Measurements from ENCODE around the gene PRPF6.

DNA sequence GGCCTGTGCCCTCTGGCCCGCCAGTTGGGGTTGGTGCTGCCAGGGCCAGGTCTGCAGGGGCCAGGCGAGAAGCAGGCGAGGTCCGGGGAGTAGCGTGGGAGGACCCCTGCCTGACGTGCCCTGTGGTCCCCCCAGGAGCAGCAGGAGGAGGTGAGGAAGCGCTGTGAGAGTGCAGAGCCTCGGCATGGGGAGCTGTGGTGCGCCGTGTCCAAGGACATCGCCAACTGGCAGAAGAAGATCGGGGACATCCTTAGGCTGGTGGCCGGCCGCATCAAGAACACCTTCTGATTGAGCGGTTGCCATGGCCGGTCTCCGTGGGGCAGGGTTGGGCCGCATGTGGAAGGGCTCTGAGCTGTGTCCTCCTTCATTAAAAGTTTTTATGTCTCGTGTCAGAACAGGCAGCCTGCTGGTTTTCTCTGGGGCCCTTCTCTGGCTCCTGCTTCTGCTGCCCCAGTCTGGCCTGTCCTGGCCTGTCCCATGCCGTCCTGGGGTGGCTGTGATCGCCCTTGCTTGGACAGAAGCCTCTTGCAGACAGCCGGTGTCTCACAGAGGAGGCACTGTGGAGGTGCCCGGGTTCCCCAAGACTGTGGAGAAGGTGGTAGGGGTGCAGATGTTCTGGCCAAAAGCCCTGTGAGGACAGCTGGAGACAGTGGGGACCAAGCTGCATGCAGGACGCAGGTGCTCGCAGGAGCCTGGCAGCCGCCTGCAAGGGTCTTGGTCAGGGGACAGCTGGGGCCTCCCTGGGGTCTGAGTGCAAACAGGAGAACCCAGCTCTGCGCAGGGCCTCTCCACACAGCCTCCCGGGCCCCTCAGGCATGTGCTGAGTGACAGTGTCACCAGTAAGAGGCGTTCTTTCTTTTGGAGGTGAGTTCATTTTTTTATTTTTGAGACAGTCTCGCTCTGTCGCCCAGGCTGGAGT, 52.0 kb downstream of the PRPF6 start:
- TF ChIP-seq CTCF (IDR thresholded peaks at IDR 0.05), result no peak
- TF ChIP-seq POLR2A (IDR thresholded peaks at IDR 0.05), result no peak
